Gastrocnemius medialis (tissue), 4 donors: ENCODE results near the gene OPN4.

Source experiments
- POLR2A ChIP-seq, 2 donors: fragments of 450-650 bp; IDR thresholded peaks; one replicate each; pipeline ENCODE4 v1.6.1; 2017; ENCODE audit warnings: antibody characterized with exemption in 2 of 2, mild to moderate bottlenecking in 2 of 2, moderate library complexity in 2 of 2
- TF ChIP-seq, protein P1 (sequence below), 5 experiments: fragments of 450-650 bp in 3 of 5; fragments of 200-600 bp in 2 of 5; sonication (generic) in 2 of 5; IDR thresholded peaks in 4 of 5; conservative IDR thresholded peaks in 1 of 5; 1 replicate in 4 of 5; 2 replicates in 1 of 5; pipeline ENCODE4 v1.5.1; 2016 to 2019; ENCODE audit warnings: antibody characterized with exemption in 5 of 5, mild to moderate bottlenecking in 3 of 5, moderate library complexity in 3 of 5

DNA sequence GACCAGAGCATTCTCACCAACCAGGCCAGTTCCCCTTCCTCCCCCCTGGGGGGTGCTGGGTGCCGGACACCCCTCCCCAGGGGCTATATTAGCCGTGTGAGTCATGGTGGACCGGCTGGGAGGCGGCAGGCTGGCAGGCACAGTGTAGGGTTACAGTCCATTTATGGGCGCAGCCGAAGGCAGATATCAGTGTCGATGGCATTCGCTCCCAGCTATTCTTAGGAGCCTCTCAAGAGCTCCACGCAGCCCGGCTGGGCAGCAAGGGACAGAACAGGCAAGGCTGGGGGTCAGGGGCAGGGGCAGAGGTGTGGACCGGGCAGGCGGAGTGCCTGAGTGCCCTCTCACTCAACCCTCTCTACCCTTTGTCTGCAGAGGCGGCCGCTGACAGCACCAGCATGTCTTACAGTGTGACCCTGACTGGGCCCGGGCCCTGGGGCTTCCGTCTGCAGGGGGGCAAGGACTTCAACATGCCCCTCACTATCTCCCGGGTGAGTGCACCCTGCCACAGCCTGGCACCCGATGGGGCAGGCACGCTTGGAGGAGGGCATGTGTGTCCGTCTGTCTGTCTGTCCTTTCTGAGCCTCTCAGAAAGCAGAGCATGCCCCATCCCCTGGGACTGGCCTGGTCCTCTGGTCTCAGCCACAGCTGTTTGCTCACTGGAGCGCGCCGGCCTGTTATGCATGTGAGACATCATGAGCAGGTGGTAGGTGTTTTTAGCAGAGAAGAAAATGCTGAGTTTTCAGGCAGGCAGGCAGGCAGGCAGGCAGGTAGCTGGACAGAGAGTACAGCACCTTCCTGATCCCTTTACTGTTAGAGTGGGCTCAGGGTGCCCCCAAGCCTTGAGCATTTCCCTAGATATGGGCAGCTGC, 14.2 kb downstream of the OPN4 start, which contains the start of gene LDB3:
- TF ChIP-seq, protein P1, sequence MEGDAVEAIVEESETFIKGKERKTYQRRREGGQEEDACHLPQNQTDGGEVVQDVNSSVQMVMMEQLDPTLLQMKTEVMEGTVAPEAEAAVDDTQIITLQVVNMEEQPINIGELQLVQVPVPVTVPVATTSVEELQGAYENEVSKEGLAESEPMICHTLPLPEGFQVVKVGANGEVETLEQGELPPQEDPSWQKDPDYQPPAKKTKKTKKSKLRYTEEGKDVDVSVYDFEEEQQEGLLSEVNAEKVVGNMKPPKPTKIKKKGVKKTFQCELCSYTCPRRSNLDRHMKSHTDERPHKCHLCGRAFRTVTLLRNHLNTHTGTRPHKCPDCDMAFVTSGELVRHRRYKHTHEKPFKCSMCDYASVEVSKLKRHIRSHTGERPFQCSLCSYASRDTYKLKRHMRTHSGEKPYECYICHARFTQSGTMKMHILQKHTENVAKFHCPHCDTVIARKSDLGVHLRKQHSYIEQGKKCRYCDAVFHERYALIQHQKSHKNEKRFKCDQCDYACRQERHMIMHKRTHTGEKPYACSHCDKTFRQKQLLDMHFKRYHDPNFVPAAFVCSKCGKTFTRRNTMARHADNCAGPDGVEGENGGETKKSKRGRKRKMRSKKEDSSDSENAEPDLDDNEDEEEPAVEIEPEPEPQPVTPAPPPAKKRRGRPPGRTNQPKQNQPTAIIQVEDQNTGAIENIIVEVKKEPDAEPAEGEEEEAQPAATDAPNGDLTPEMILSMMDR (IDR thresholded peaks at IDR 0.05 in 4 of 5, conservative IDR thresholded peaks at IDR 0.05 in 1 of 5): no peak
- TF ChIP-seq POLR2A (IDR thresholded peaks at IDR 0.05): peak; percentile 92 to 98
